H9 (cell line): ENCODE results near the gene TBL1X. TPM values are rescaled to one million over a fixed set of nuclear protein-coding genes. Genes with fewer than 3 reads are reported as not detected.

ENCODE experiments used
- DNase-seq: peaks from one replicate; pipeline ENCODE4 v3.0.0-alpha.2; 2017
- H2AFZ ChIP-seq: one replicate; pipeline ENCODE4 v1.6.1; 2013; ENCODE audit warnings: mild to moderate bottlenecking, low read length, control low read depth, moderate library complexity
- H2AK5ac ChIP-seq: 2 replicates; pipeline ENCODE4 v1.6.1; 2013; ENCODE audit warnings: low read length, control low read depth, mixed read lengths; ENCODE audit not compliant: insufficient read length
- H2BK120ac ChIP-seq: one replicate; pipeline ENCODE4 v1.6.1; 2013; ENCODE audit warnings: low read depth, mild to moderate bottlenecking, low read length, control low read depth, inconsistent platforms; ENCODE audit not compliant: poor library complexity, severe bottlenecking
- H2BK12ac ChIP-seq: 2 replicates; pipeline ENCODE4 v1.6.1; 2013; ENCODE audit warnings: low read length, control low read depth, mixed read lengths, low read depth; ENCODE audit not compliant: insufficient read length
- H2BK15ac ChIP-seq: 2 replicates; pipeline ENCODE4 v1.6.1; 2013; ENCODE audit warnings: low read depth, low read length, control low read depth
- H2BK20ac ChIP-seq: one replicate; pipeline ENCODE4 v1.6.1; 2013; ENCODE audit warnings: low read depth, mild to moderate bottlenecking, low read length, control low read depth, inconsistent platforms; ENCODE audit not compliant: poor library complexity, severe bottlenecking
- H2BK5ac ChIP-seq: 2 replicates; pipeline ENCODE4 v1.6.1; 2013; ENCODE audit warnings: low read length, control low read depth, mixed read lengths; ENCODE audit not compliant: insufficient read length
- H3K14ac ChIP-seq: 2 replicates; pipeline ENCODE4 v1.6.1; 2013; ENCODE audit warnings: low read length, control low read depth; ENCODE audit not compliant: insufficient read depth
- H3K18ac ChIP-seq: 2 replicates; pipeline ENCODE4 v1.6.1; 2013; ENCODE audit warnings: low read depth, mild to moderate bottlenecking, mixed read lengths, low read length, control low read depth; ENCODE audit not compliant: insufficient read length
- H3K23ac ChIP-seq: 2 replicates; pipeline ENCODE4 v1.6.1; 2013; ENCODE audit warnings: low read length, control low read depth, mixed read lengths, low read depth; ENCODE audit not compliant: insufficient read length
- H3K23me2 ChIP-seq: 2 replicates; pipeline ENCODE4 v1.6.1; 2013; ENCODE audit warnings: low read depth, mild to moderate bottlenecking, mixed read lengths, low read length, control low read depth; ENCODE audit not compliant: insufficient read length, poor library complexity, severe bottlenecking
- H3K27ac ChIP-seq: 2 replicates; pipeline ENCODE4 v1.5.1; 2013; ENCODE audit warnings: low read length, control low read depth, mixed read lengths, low read depth; ENCODE audit not compliant: insufficient read length
- H3K27me3 ChIP-seq: 2 replicates; pipeline ENCODE4 v1.6.1; 2013; ENCODE audit warnings: low read length, control low read depth, inconsistent platforms; ENCODE audit not compliant: insufficient read depth
- H3K4ac ChIP-seq: 2 replicates; pipeline ENCODE4 v1.6.1; 2013; ENCODE audit warnings: low read depth, mild to moderate bottlenecking, control low read depth, inconsistent platforms, low read length, moderate library complexity
- H3K4me1 ChIP-seq: 2 replicates; pipeline ENCODE4 v1.6.1; 2013; ENCODE audit warnings: low read length, control low read depth, inconsistent platforms; ENCODE audit not compliant: insufficient read depth
- H3K4me2 ChIP-seq: 2 replicates; pipeline ENCODE4 v1.6.1; 2013; ENCODE audit warnings: low read length, control low read depth, mixed read lengths; ENCODE audit not compliant: insufficient read length, insufficient read depth
- H3K56ac ChIP-seq: 2 replicates; pipeline ENCODE4 v1.6.1; 2013; ENCODE audit warnings: low read depth, mild to moderate bottlenecking, mixed read lengths, low read length, control low read depth; ENCODE audit not compliant: insufficient read length
- H3K79me1 ChIP-seq: 2 replicates; pipeline ENCODE4 v1.6.1; 2013; ENCODE audit warnings: low read depth, mild to moderate bottlenecking, moderate library complexity, low read length, control low read depth, inconsistent platforms; ENCODE audit not compliant: insufficient read depth, poor library complexity, severe bottlenecking
- H3K79me2 ChIP-seq: 2 replicates; pipeline ENCODE4 v1.6.1; 2013; ENCODE audit warnings: low read length, control low read depth, inconsistent platforms; ENCODE audit not compliant: insufficient read depth
- H3K9ac ChIP-seq: 2 replicates; pipeline ENCODE4 v1.6.1; 2013; ENCODE audit warnings: low read length, control low read depth, mixed read lengths; ENCODE audit not compliant: insufficient read length; ENCODE audit errors: extremely low read depth
- H3K9me3 ChIP-seq: one replicate; pipeline ENCODE4 v1.6.1; 2013; ENCODE audit warnings: low read depth, low read length, inconsistent platforms; ENCODE audit not compliant: control insufficient read depth
- H3T11ph ChIP-seq: one replicate; pipeline ENCODE4 v1.6.1; 2013; ENCODE audit warnings: mild to moderate bottlenecking, low read length, control low read depth, inconsistent platforms
- H4K20me1 ChIP-seq: one replicate; pipeline ENCODE4 v1.6.1; 2013; ENCODE audit not compliant: control insufficient read depth, insufficient read length, insufficient read depth
- H4K5ac ChIP-seq: 2 replicates; pipeline ENCODE4 v1.6.1; 2013; ENCODE audit warnings: low read depth, mild to moderate bottlenecking, mixed read lengths, low read length, control low read depth; ENCODE audit not compliant: insufficient read length
- H4K8ac ChIP-seq: replicated peaks from 2 replicates; pipeline ENCODE4 v1.6.1; 2013; ENCODE audit warnings: low read length, control low read depth, mixed read lengths, low read depth; ENCODE audit not compliant: insufficient read length
- H4K91ac ChIP-seq: 2 replicates; pipeline ENCODE4 v1.6.1; 2013; ENCODE audit warnings: low read depth, mild to moderate bottlenecking, moderate library complexity, mixed read lengths, low read length, control low read depth; ENCODE audit not compliant: insufficient read length
- H3K27ac Mint-ChIP-seq, 3 experiments: 2 replicates in 2 of 3; 3 replicates in 1 of 3; pipeline ENCODE4 v1.8.0; 2020 to 2021; ENCODE audit warnings: mixed read lengths in 3 of 3, mild to moderate bottlenecking in 1 of 3, moderate library complexity in 1 of 3
- H3K27me3 Mint-ChIP-seq: 2 replicates; pipeline ENCODE4 v1.8.0; 2021; ENCODE audit warnings: low read depth, mild to moderate bottlenecking, moderate library complexity, mixed read lengths
- H3K36me3 Mint-ChIP-seq, 3 experiments: 2 replicates in 2 of 3; 3 replicates in 1 of 3; pipeline ENCODE4 v1.8.0; 2020 to 2021; ENCODE audit warnings: low read depth in 3 of 3, mixed read lengths in 3 of 3; ENCODE audit not compliant: insufficient read depth in 1 of 3
- H3K4me1 Mint-ChIP-seq, 2 experiments: 2 replicates each; pipeline ENCODE4 v1.8.0; 2020; ENCODE audit warnings: mixed read lengths in 2 of 2
- H3K4me3 Mint-ChIP-seq, 2 experiments: 2 replicates in 1 of 2; 3 replicates in 1 of 2; pipeline ENCODE4 v1.8.0; 2020 to 2021; ENCODE audit warnings: mild to moderate bottlenecking in 2 of 2, mixed read lengths in 2 of 2, moderate library complexity in 1 of 2
- H3K9me3 Mint-ChIP-seq, 2 experiments: 2 replicates in 1 of 2; 3 replicates in 1 of 2; pipeline ENCODE4 v1.8.0; 2020; ENCODE audit warnings: mild to moderate bottlenecking in 2 of 2, mixed read lengths in 2 of 2, moderate library complexity in 1 of 2
- CTCF ChIP-seq: fragments of 200-600 bp; sonication (generic); conservative IDR thresholded peaks from 3 replicates; pipeline ENCODE4 v1.8.0; 2021; ENCODE audit warnings: antibody characterized with exemption, mild to moderate bottlenecking
- WGBS: extraction: QIAGEN DNeasy Blood & Tissue Kit; methylation state at CpG from one replicate; pipeline ENCODE4 v1.1.7; 2013; ENCODE audit warnings: missing lambda C conversion rate, low lambda C conversion rate, mixed read lengths; ENCODE audit not compliant: insufficient read length; ENCODE audit errors: extremely low coverage; 5-methylcytosine and 5-hydroxymethylcytosine counted together
- total RNA-seq: library from RNA; stranded (reverse); gene quantifications from 2 replicates; pipeline ENCODE4 v1.2.1, GENCODE V29; 2021

The TBL1X gene
- total RNA-seq, 1 experiment from 2014 or later = 24.1 TPM

DNA sequence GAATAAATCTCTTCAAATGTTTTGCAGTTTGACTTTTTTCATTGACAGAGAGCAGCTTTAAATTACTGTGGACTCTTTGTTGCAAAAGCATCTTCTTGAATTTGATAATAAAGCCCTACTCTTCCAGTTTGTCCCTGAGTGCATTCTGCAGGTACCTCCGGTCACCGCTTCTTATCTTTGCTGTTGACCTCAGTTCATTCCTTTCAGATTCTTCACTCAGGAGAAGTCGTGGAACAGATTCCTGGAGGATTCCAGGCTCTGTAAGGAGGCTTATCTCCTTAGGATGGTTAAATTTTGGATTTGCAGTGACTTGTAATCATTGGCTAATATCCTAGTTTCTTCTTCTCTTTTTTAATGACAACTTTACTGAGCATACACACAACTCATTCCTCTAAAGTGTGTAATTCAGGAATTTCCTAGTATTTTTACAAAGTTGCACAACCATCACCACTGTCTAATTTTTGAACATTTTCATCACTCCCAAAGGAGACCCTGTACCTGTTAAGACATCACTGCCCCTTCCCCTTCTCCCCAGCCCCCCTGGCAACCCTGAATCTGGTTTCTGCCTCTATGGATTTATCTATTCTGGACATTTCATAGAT lies 22.0 kb downstream of the TBL1X start:
- H3K27me3 ChIP-seq = no peaks in the 10 kb centered on the region
- no peak overlapping the region for H3K14ac ChIP-seq
- H2BK15ac ChIP-seq = no peak overlapping the region
- no peak overlapping the region for H4K5ac ChIP-seq
- H2BK20ac ChIP-seq = no peak overlapping the region
- no peak overlapping the region for H3K9ac ChIP-seq
- H3K4me1 ChIP-seq = peaks cover 3% of the 10 kb centered on the region; the same call in 1 of the 2 replicates
- H3K56ac ChIP-seq = no peak overlapping the region
- no peak overlapping the region for H2BK12ac ChIP-seq
- H2AK5ac ChIP-seq = no peak overlapping the region
- no peak overlapping the region for H3K23ac ChIP-seq
- no peaks in the 10 kb centered on the region for H3K23me2 ChIP-seq
- H2AFZ ChIP-seq = no peak overlapping the region
- no peak overlapping the region for H3K4me2 ChIP-seq
- Mint-ChIP-seq H3K4me1 (peaks cover 12 to 18% of the 10 kb centered on the region in 2 experiments), H3K9me3 (peaks cover 6 to 65% of the 10 kb centered on the region in 2 experiments; a peak in 4 of 5 replicates), H3K4me3 (no peak overlapping the region), H3K27ac (no peak overlapping the region), H3K36me3 (peaks cover 21 to 35% (median 30%) of the 10 kb centered on the region in 3 experiments), H3K27me3 (peaks cover 2% of the 10 kb centered on the region; the same call in 1 of the 2 replicates)
- no peak overlapping the region for H3K27ac ChIP-seq
- WGBS = no CpG with 5 or more reads among the region's 3 CpGs
- H2BK5ac ChIP-seq = no peak overlapping the region
- no peak overlapping the region for H4K8ac ChIP-seq
- H3T11ph ChIP-seq = no peak overlapping the region
- H4K91ac ChIP-seq = no peak overlapping the region
- H2BK120ac ChIP-seq = no peak overlapping the region
- H3K18ac ChIP-seq = no peak overlapping the region
- no peaks in the 10 kb centered on the region for H4K20me1 ChIP-seq
- H3K9me3 ChIP-seq = no peaks in the 10 kb centered on the region
- H3K79me2 ChIP-seq = no peaks in the 10 kb centered on the region; the same call in 1 of the 2 replicates
- TF ChIP-seq CTCF = no peak
- no peak overlapping the region for H3K4ac ChIP-seq
- DNase-seq = no peak
- H3K79me1 ChIP-seq = peaks cover 12% of the 10 kb centered on the region
